Adrenal gland (tissue), 12 donors: ENCODE measurements around the gene SCAPER. TPM values are rescaled to one million over a fixed set of nuclear protein-coding genes. Genes with fewer than 3 reads are reported as not detected.
A peak's percentile ranks its signal among the peaks of the same experiment; 100 is the strongest.
"Not testable (repeated sequence)": the region's sequence is repeated elsewhere in the genome, so short reads cannot be mapped to it uniquely, and the experiment has no call there.

Experiments used
- DNase-seq, 7 donors: peaks; one replicate each; pipeline ENCODE4 v3.0.0-alpha.2; 2019 to 2020
- H3K27ac ChIP-seq, 5 donors: fragments of 200-600 bp; sonication (generic) in 4 of 5; 1 replicate in 3 of 5; 2 replicates in 2 of 5; pipeline versions ENCODE4 v1.5.1 to v1.8.0; 2016 to 2020; ENCODE audit warnings: mild to moderate bottlenecking in 1 of 5
- H3K27me3 ChIP-seq: fragments of 200-600 bp; 2 replicates; pipeline ENCODE4 v1.8.0; 2021
- H3K36me3 ChIP-seq, 2 donors: fragments of 200-600 bp; replicated peaks in 1 of 2; 1 replicate in 1 of 2; 2 replicates in 1 of 2; pipeline versions ENCODE4 v1.5.1 to v1.8.0; 2018 to 2022
- H3K4me1 ChIP-seq, 2 donors: fragments of 200-600 bp; replicated peaks in 1 of 2; 1 replicate in 1 of 2; 2 replicates in 1 of 2; pipeline versions ENCODE4 v1.5.1 to v1.8.0; 2018 to 2021
- H3K4me3 ChIP-seq, 4 donors: fragments of 200-600 bp; sonication (generic) in 3 of 4; one replicate each; pipeline ENCODE4 v1.5.1; 2016 to 2018
- H3K9me3 ChIP-seq, 3 donors: fragments of 200-600 bp; sonication (generic) in 1 of 3; replicated peaks in 1 of 3; 1 replicate in 2 of 3; 2 replicates in 1 of 3; pipeline versions ENCODE4 v1.5.1 to v1.8.0; 2016 to 2021
- CTCF ChIP-seq, 6 experiments: fragments of 450-650 bp in 4 of 6; fragments of 200-600 bp in 2 of 6; sonication (generic) in 1 of 6; IDR thresholded peaks; 1 replicate in 5 of 6; 2 replicates in 1 of 6; pipeline versions ENCODE4 v1.5.1 to v1.8.0; 2016 to 2021; ENCODE audit warnings: antibody characterized with exemption in 6 of 6, mild to moderate bottlenecking in 2 of 6, moderate library complexity in 1 of 6
- POLR2A ChIP-seq, 2 donors: fragments of 450-650 bp; IDR thresholded peaks; one replicate each; pipeline ENCODE4 v1.6.1; 2017; ENCODE audit warnings: antibody characterized with exemption in 2 of 2, mild to moderate bottlenecking in 2 of 2, moderate library complexity in 1 of 2
- WGBS, 4 donors: extraction: QIAGEN DNeasy Blood & Tissue Kit in 2 of 4; methylation state at CpG; one replicate each; pipeline versions ENCODE4 v1.1.5 to v1.1.7; 2013 to 2017; 5-methylcytosine and 5-hydroxymethylcytosine counted together
- intact Hi-C, 2 donors: fragments of 100-400 bp; cut with DNase I; formaldehyde crosslinking; loops; one replicate each; pipeline versions ENCODE4 v1.14.1 to v1.15.0; 2022 to 2023
- polyA plus RNA-seq, 3 donors: library from polyadenylated mRNA; stranded (reverse); fragments of 200-250 nt in 2 of 3; fragments of 350-450 nt in 1 of 3; fragmentation: Illumina TruSeq in 1 of 3; extraction: RNeasy Lipid Tissue Mini Kit (QIAGEN cat#74804) in 1 of 3; gene quantifications; one replicate each; pipeline ENCODE4 v1.2.3, GENCODE V29; 2013 to 2014
- total RNA-seq, 9 donors: library from RNA; depleted of rRNA in 4 of 9; stranded (reverse); fragments of >200 nt in 4 of 9; fragments of 120-200 nt in 1 of 9; fragmentation: NEBNext Ultra II Directional in 1 of 9; extraction: Animal tissue kit (Norgen Biotek cat#: 25700) in 1 of 9; gene quantifications; one replicate each; pipeline versions ENCODE4 v1.1.0 to v1.2.4, GENCODE V29; 2013 to 2023
- donor health status: healthy with polysubstance abuse.
- donor health status: Bipolar disorder and iron deficiency.
- donor health status: DM: yes; HTN: yes; CAD: no.
- donor health status: DM: no; HTN: no; CAD: no.
- donor health status: DM: no; HTN: no; CAD: no.
- donor health status: DM: yes; HTN: yes; CAD: no.

Gene SCAPER
- total and polyA plus RNA-seq, 12 donors = 3.9 to 95.3 (median 24.1) TPM

- H3K4me3 ChIP-seq = no peak overlapping the region
- intact Hi-C loops = no loop called here
- no peaks in the 10 kb centered on the region for H3K9me3 ChIP-seq
- H3K36me3 ChIP-seq = no peaks in the 10 kb centered on the region
- no peaks in the 10 kb centered on the region for H3K27me3 ChIP-seq
- no peaks in the 10 kb centered on the region for H3K4me1 ChIP-seq
- H3K27ac ChIP-seq = no peak overlapping the region
- DNase-seq = no peak
- TF ChIP-seq CTCF (IDR thresholded peaks at IDR 0.05) (no peak), POLR2A (IDR thresholded peaks at IDR 0.05) (no peak)
Observed at GRCh38 chr15:76756381-76756780, 148.8 kb downstream of the SCAPER start.

- Histone ChIP-seq H3K9me3 (no peaks in the 10 kb centered on the region), H3K36me3 (no peaks in the 10 kb centered on the region), H3K4me1 (no peaks in the 10 kb centered on the region), H3K4me3 (no peak overlapping the region), H3K27me3 (no peaks in the 10 kb centered on the region), H3K27ac (no peak overlapping the region)
- WGBS, 4 donors = 90 to 96% (median 95%) methylated on average over 6 of the region's 6 CpGs
- TF ChIP-seq POLR2A (IDR thresholded peaks at IDR 0.05) = no peak
- DNase-seq = no peak
- intact Hi-C loops = no loop called here
Observed at GRCh38 chr15:76753771-76754170, 151.4 kb downstream of the SCAPER start.

- no peak overlapping the region for H3K27ac ChIP-seq
- WGBS, 4 donors = 89 to 94% (median 91%) methylated on average over 1 of the region's 1 CpG
- intact Hi-C loops = no loop called here
Observed at GRCh38 chr15:76753131-76753530, 152.0 kb downstream of the SCAPER start.

GRCh38 chr15:76752549-76752948 lies 152.6 kb downstream of the SCAPER start:
- TF ChIP-seq CTCF (IDR thresholded peaks at IDR 0.05) (no peak), POLR2A (IDR thresholded peaks at IDR 0.05) (no peak)
- no peaks in the 10 kb centered on the region for H3K9me3 ChIP-seq
- no peak for DNase-seq
- H3K36me3 ChIP-seq = no peaks in the 10 kb centered on the region
- H3K27me3 ChIP-seq = no peaks in the 10 kb centered on the region
- H3K27ac ChIP-seq = no peak overlapping the region
- no peaks in the 10 kb centered on the region for H3K4me1 ChIP-seq
- intact Hi-C loops = no loop called here
- H3K4me3 ChIP-seq = no peak overlapping the region

More at GRCh38 chr15:76753131-76753530, 152.0 kb downstream of the SCAPER start:
- H3K4me3 ChIP-seq = no peak overlapping the region
- TF ChIP-seq POLR2A (IDR thresholded peaks at IDR 0.05) (no peak), CTCF (IDR thresholded peaks at IDR 0.05) (no peak)
- H3K4me1 ChIP-seq = no peaks in the 10 kb centered on the region
- H3K36me3 ChIP-seq = no peaks in the 10 kb centered on the region
- no peak for DNase-seq
- no peaks in the 10 kb centered on the region for H3K27me3 ChIP-seq
- H3K9me3 ChIP-seq = no peaks in the 10 kb centered on the region

GRCh38 chr15:76737573-76737972 lies 167.6 kb downstream of the SCAPER start:
- Histone ChIP-seq H3K9me3 (no peaks in the 10 kb centered on the region), H3K27ac (no peak overlapping the region), H3K4me1 (peaks cover 0 to 4% of the 10 kb centered on the region in 2 donors), H3K4me3 (no peak overlapping the region), H3K36me3 (no peaks in the 10 kb centered on the region), H3K27me3 (no peaks in the 10 kb centered on the region)
- intact Hi-C loops = no loop called here
- 96 to 99% (median 98%) methylated on average over 4 of the region's 4 CpGs for WGBS, 4 donors
- DNase-seq = no peak
- no peak for TF ChIP-seq CTCF (IDR thresholded peaks at IDR 0.05)
- TF ChIP-seq POLR2A (IDR thresholded peaks at IDR 0.05) = no peak

- H3K27me3 ChIP-seq, H3K4me1 ChIP-seq, H3K27ac ChIP-seq, H3K4me3 ChIP-seq, H3K36me3 ChIP-seq, H3K9me3 ChIP-seq, intact Hi-C loops: not testable (repeated sequence)
- DNase-seq = peak in 2 of 7 donors; percentile 29 to 44
- 91 to 96% (median 95%) methylated on average over 9 of the region's 9 CpGs for WGBS, 4 donors
Observed at GRCh38 chr15:76732321-76732720, 172.8 kb downstream of the SCAPER start.
